Measurements from ENCODE around the gene ITGB5. TPM values are rescaled to one million over a fixed set of nuclear protein-coding genes. Genes with fewer than 3 reads are reported as not detected.

The ITGB5 gene
- total RNA-seq, 2 donors from 2014 or later = 262 to 329 TPM

GRCh38 chr3:124741027-124741426 is 146.1 kb downstream of the ITGB5 start:
- no peak for DNase-seq
- Histone ChIP-seq H3K36me3 (ENCODE audit: control insufficient read depth, insufficient read depth, low read length) (peaks cover 91% of the 10 kb centered on the region), H3K27ac (ENCODE audit: low read depth, low read length) (no peak overlapping the region), H3K9me3 (ENCODE audit: control insufficient read depth, low read length) (no peaks in the 10 kb centered on the region), H3K27me3 (ENCODE audit: control insufficient read depth, insufficient read depth, low read length, poor library complexity, severe bottlenecking) (no peaks in the 10 kb centered on the region), H3K4me3 (ENCODE audit: low read length) (no peak overlapping the region), H3K4me1 (ENCODE audit: control insufficient read depth, insufficient read depth, low read length) (no peaks in the 10 kb centered on the region), H3K9ac (ENCODE audit: extremely low read depth, low read length, poor library complexity, severe bottlenecking) (no peak overlapping the region)
- WGBS, 2 experiments (ENCODE audit: insufficient coverage in 1 of 2, insufficient read length in 1 of 2) = 97% methylated on average over 6 of the region's 6 CpGs
- Mint-ChIP-seq H3K27me3 (ENCODE audit: insufficient read depth) (no peaks in the 10 kb centered on the region), H3K4me1 (no peaks in the 10 kb centered on the region), H3K36me3 (ENCODE audit: low read depth) (peaks cover 82% of the 10 kb centered on the region), H3K4me3 (no peak overlapping the region), H3K9me3 (no peaks in the 10 kb centered on the region), H3K27ac (no peak overlapping the region)
- TF ChIP-seq CTCF (conservative IDR thresholded peaks at IDR 0.05) = no peak

DNA sequence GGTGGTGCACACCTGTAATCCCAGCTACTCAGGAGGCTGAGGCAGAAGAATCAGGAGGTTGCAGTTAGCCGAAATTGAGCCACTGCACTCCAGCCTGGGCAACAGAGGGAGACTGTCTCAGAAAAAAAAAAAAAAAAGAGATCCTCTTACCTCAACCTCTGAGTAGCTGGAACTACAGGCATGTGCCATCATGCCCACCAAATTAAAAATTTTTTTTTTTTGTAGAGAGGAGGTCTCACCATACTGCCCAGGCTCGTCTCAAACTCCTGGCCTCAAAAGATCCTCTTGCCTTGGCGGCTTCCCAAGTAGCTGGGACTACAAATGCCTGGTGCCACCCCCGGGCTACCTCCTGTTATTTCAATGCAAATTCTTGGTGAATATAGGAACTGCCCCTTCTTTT is 155.4 kb downstream of the ITGB5 start:
- Mint-ChIP-seq H3K4me3 (peak overlapping the region; percentile 100), H3K4me1 (peaks cover 13% of the 10 kb centered on the region), H3K27me3 (ENCODE audit: insufficient read depth) (peaks cover 17% of the 10 kb centered on the region), H3K27ac (no peak overlapping the region), H3K36me3 (ENCODE audit: low read depth) (peaks cover 11% of the 10 kb centered on the region), H3K9me3 (no peaks in the 10 kb centered on the region)
- H3K4me3 ChIP-seq (ENCODE audit: low read length) = peak overlapping the region; percentile 98
- no peaks in the 10 kb centered on the region for H3K9me3 ChIP-seq (ENCODE audit: control insufficient read depth, low read length)
- H3K36me3 ChIP-seq (ENCODE audit: control insufficient read depth, insufficient read depth, low read length) = peaks cover 39% of the 10 kb centered on the region
- H3K27ac ChIP-seq (ENCODE audit: low read depth, low read length) = no peak overlapping the region
- peaks cover 28% of the 10 kb centered on the region for H3K27me3 ChIP-seq (ENCODE audit: control insufficient read depth, insufficient read depth, low read length, poor library complexity, severe bottlenecking)
- no peak overlapping the region for H3K9ac ChIP-seq (ENCODE audit: extremely low read depth, low read length, poor library complexity, severe bottlenecking)
- DNase-seq = no peak
- no peak for TF ChIP-seq CTCF (conservative IDR thresholded peaks at IDR 0.05)
- no peaks in the 10 kb centered on the region for H3K4me1 ChIP-seq (ENCODE audit: control insufficient read depth, insufficient read depth, low read length)
- 95 to 100% methylated on average over 3 to 4 of the region's 4 CpGs for WGBS, 2 experiments (ENCODE audit: insufficient coverage in 1 of 2, insufficient read length in 1 of 2)

DNA sequence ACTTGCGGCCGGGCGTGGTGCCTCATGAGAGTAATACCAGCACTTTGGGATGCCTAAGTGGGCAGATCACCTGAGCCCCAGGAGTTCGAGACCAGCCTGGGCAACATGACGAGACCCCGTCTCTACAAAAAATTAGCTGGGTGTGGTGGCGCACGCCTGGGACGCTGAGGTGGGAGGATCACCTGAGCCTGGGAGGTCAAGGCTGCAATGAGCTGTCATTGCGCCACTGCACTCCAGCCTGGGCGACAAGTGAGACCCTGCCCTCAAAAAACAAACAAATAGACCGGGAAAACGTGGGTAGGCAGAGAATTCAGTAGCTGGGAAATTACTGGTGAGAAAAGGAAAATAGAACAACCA is 156.2 kb downstream of the ITGB5 start:
- Mint-ChIP-seq H3K36me3 (ENCODE audit: low read depth) (peaks cover 9% of the 10 kb centered on the region), H3K27ac (peak overlapping the region; percentile 100), H3K9me3 (no peaks in the 10 kb centered on the region), H3K27me3 (ENCODE audit: insufficient read depth) (peaks cover 17% of the 10 kb centered on the region), H3K4me1 (peaks cover 13% of the 10 kb centered on the region), H3K4me3 (peak overlapping the region; percentile 100)
- Histone ChIP-seq H3K27ac (ENCODE audit: low read depth, low read length) (peak overlapping the region; percentile 81), H3K4me1 (ENCODE audit: control insufficient read depth, insufficient read depth, low read length) (no peaks in the 10 kb centered on the region), H3K36me3 (ENCODE audit: control insufficient read depth, insufficient read depth, low read length) (peaks cover 30% of the 10 kb centered on the region), H3K27me3 (ENCODE audit: control insufficient read depth, insufficient read depth, low read length, poor library complexity, severe bottlenecking) (peaks cover 37% of the 10 kb centered on the region), H3K4me3 (ENCODE audit: low read length) (peak overlapping the region; percentile 98), H3K9ac (ENCODE audit: extremely low read depth, low read length, poor library complexity, severe bottlenecking) (peak overlapping the region; percentile 88), H3K9me3 (ENCODE audit: control insufficient read depth, low read length) (no peaks in the 10 kb centered on the region)
- DNase-seq = no peak
- WGBS, 2 experiments (ENCODE audit: insufficient coverage in 1 of 2, insufficient read length in 1 of 2) = 21 to 22% methylated on average over 10 to 13 of the region's 13 CpGs
- TF ChIP-seq CTCF (conservative IDR thresholded peaks at IDR 0.05) = no peak

Data from endodermal cell (in vitro differentiated cells).